ENCODE measurements around the gene SLC24A1. TPM values are rescaled to one million over a fixed set of nuclear protein-coding genes. Genes with fewer than 3 reads are reported as not detected.
A peak's percentile ranks its signal among the peaks of the same experiment; 100 is the strongest.
"Not testable (repeated sequence)": the region's sequence is repeated elsewhere in the genome, so short reads cannot be mapped to it uniquely, and the experiment has no call there.

Gene SLC24A1
- total RNA-seq, 1 donor from 2014 or later, result 10.3 TPM

DNA sequence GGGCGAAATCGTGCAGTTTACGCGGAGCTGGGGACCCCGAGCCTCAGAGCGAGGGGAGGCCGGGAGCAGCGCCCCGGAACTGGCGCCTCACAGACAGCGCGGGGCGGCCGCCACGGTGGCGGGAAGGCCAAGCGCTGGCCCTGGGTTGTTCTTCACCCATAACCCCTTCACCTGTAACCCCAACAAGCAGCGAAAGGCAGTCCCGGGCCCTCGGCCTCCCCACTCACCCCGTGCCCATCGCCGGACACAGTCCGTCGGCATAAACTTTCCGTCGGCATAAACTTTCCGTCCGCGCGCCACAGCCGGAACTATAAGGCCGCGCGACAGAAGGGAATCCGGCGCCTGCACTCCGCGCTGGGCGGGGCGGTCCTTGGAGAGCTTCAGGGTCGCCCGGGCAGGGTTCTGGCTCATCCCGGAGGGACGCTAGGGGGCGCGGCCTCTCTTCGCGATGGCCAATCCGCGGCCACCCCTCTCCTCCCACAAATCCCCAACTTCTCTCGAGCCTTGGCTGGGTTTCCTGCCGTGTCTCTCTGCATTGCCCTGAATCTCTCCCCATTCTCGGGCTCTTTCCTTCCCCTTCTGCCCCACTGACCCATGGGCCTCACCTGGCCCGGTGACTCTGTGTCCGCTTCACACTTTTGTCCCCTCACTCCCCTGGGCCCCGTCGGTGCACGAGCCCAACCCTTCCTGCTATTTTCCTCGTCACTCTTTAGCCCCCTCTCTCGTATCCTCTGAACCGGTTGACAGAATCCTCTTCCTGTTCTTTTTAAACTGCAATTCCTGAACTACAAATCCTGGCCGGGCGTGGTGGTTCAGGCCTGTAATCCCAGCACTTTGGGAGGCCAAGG lies 10.6 kb upstream of the SLC24A1 start, which contains the start of gene INTS14:
Gene INTS14, minus strand, starts transcription at position 261 of the 848 bp plus-strand sequence. CDS start 3,751 bp downstream, outside the sequence.
- no peaks in the 10 kb centered on the region for H3K9me3 Mint-ChIP-seq (ENCODE audit: low read depth)
- peak within 1 kb of the TSS; percentile 93 for H3K4me3 Mint-ChIP-seq (ENCODE audit: low read depth)
- DNase-seq (ENCODE audit: low spot score, unreplicated experiment), result peak; percentile 95
- no peaks in the 10 kb centered on the region for H3K27me3 Mint-ChIP-seq
- peak within 1 kb of the TSS; percentile 99 for H3K27ac Mint-ChIP-seq
- H3K4me1 Mint-ChIP-seq (ENCODE audit: low read depth), result peaks cover 36% of the 10 kb centered on the region
- TF ChIP-seq, protein P1, sequence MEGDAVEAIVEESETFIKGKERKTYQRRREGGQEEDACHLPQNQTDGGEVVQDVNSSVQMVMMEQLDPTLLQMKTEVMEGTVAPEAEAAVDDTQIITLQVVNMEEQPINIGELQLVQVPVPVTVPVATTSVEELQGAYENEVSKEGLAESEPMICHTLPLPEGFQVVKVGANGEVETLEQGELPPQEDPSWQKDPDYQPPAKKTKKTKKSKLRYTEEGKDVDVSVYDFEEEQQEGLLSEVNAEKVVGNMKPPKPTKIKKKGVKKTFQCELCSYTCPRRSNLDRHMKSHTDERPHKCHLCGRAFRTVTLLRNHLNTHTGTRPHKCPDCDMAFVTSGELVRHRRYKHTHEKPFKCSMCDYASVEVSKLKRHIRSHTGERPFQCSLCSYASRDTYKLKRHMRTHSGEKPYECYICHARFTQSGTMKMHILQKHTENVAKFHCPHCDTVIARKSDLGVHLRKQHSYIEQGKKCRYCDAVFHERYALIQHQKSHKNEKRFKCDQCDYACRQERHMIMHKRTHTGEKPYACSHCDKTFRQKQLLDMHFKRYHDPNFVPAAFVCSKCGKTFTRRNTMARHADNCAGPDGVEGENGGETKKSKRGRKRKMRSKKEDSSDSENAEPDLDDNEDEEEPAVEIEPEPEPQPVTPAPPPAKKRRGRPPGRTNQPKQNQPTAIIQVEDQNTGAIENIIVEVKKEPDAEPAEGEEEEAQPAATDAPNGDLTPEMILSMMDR (IDR thresholded peaks at IDR 0.05; ENCODE audit: unreplicated experiment), result peak; percentile 66
- H3K36me3 Mint-ChIP-seq (ENCODE audit: insufficient read depth), result no peaks in the 10 kb centered on the region

DNA sequence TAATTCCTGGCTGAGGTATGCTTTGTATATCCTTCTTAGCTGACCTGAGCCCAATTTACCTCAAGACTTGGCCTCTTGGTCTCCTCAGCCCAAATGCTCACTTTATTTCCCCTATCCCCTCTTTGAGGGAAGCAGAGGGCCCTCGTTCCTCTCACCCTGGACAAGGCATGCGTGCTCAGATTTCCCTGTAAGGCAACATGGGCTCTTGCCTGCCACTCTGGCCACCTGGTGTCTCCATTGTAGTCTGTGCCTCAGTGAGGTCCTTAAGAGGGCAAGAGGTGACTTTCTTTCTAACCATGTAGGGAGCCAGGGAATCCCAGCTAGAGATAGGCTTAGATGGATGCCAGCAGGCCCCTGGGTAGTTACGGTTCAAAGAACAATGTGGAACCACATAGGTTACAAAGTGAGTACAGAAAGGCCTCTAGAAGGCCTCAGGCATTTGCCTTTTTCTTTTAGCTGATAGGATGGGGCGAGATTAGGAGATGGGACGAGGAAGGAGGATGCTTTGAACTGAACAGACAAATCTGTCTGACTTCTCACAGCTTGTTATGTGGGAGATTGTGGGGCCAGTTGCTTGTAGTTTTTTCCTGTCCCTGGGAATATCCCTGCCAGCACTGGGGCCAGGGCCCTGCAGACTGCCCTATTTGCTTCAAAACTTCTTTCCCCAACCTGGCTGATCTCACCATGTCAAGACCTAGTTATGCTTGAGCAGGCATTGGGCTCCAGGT lies 9.7 kb upstream of the SLC24A1 start:
- peaks cover 36% of the 10 kb centered on the region for H3K4me1 Mint-ChIP-seq (ENCODE audit: low read depth)
- TF ChIP-seq, protein P1 (IDR thresholded peaks at IDR 0.05; ENCODE audit: unreplicated experiment), result no peak
- peak overlapping the region; percentile 93 for H3K4me3 Mint-ChIP-seq (ENCODE audit: low read depth)
- DNase-seq (ENCODE audit: low spot score, unreplicated experiment), result no peak
- H3K27ac Mint-ChIP-seq, result peak overlapping the region; percentile 99
- H3K27me3 Mint-ChIP-seq, result no peaks in the 10 kb centered on the region
- peaks cover 1% of the 10 kb centered on the region for H3K36me3 Mint-ChIP-seq (ENCODE audit: insufficient read depth)
- no peaks in the 10 kb centered on the region for H3K9me3 Mint-ChIP-seq (ENCODE audit: low read depth)

DNA sequence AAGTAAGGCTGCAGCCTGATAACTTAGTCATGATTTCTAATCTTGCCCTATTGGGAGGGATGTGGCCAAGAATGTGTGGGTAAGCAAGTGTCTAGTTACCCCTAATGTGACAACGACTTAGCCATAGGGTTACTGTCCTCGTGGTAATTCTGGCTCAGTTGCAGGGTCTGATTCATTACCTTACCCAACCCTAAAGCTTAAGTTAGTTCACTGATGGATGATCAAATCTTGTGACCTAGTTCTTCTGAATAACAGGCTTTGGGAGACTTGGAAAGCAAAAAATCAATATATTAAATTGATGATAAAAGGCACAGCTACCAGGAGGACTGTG lies 9.2 kb upstream of the SLC24A1 start:
- no peak for DNase-seq (ENCODE audit: low spot score, unreplicated experiment)
- peaks cover 36% of the 10 kb centered on the region for H3K4me1 Mint-ChIP-seq (ENCODE audit: low read depth)
- peak overlapping the region; percentile 99 for H3K27ac Mint-ChIP-seq
- TF ChIP-seq, protein P1 (IDR thresholded peaks at IDR 0.05; ENCODE audit: unreplicated experiment), result no peak
- peaks cover 3% of the 10 kb centered on the region for H3K36me3 Mint-ChIP-seq (ENCODE audit: insufficient read depth)
- peak overlapping the region; percentile 93 for H3K4me3 Mint-ChIP-seq (ENCODE audit: low read depth)
- no peaks in the 10 kb centered on the region for H3K9me3 Mint-ChIP-seq (ENCODE audit: low read depth)
- H3K27me3 Mint-ChIP-seq, result no peaks in the 10 kb centered on the region

DNA sequence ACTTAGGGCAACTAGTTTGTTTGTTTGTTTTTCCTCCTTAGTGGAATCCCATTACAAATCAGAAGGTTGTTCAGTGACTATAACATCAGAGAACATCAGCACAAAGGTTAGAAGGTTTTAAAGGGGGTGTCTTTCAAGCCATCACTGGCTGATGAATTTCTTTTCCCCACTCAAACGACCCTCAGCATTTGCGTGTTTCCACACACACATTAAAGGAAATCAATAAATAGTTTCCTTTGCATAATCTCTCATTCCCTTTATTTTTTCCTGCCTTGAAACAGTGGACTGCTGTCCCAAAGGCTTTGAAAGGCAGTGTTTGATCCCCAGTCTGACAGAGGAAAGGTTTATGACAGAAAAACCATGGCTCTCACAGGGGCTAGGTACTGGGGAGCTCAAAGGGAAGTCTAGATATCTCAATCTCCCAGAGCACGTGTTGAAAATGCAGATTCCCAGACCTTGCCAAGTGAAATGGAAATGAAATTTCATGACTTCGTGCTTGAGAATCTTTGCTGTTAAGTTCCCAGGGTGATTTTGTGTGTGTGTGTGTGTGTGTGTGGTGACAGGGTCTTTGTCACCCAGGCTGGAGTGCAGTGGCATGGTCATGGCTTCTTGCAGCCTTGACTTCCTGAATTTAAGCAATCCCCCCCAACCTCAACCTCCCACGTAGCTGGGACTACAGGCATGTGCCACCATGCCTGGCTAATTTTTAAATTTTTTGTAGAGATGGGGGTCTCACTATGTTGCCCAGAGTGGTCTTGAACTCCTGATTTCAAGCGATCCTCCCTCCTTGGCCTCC lies 8.6 kb upstream of the SLC24A1 start:
- TF ChIP-seq, protein P1 (IDR thresholded peaks at IDR 0.05; ENCODE audit: unreplicated experiment), result no peak
- Mint-ChIP-seq H3K36me3 (ENCODE audit: insufficient read depth) (peaks cover 3% of the 10 kb centered on the region), H3K4me1 (ENCODE audit: low read depth) (peaks cover 36% of the 10 kb centered on the region), H3K27me3 (no peaks in the 10 kb centered on the region), H3K27ac (peak overlapping the region; percentile 99), H3K4me3 (ENCODE audit: low read depth) (peak overlapping the region; percentile 12), H3K9me3 (ENCODE audit: low read depth) (no peaks in the 10 kb centered on the region)
- no peak for DNase-seq (ENCODE audit: low spot score, unreplicated experiment)

DNA sequence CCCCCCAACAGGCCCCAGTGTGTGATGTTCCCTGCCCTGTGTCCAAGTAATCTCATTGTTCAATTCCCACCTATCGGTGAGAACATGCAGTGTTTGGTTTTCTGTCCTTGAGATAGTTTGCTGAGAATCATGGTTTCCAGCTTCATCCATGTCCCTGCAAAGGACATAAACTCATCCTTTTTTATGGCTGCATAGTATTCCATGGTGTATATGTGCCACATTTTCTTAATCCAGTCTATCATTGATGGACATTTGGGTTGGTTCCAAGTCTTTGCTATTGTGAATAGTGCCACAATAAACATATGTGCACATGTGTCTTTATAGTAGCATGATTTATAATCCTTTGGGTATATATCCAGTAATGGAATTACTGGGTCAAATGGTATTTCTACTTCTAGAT lies 5.9 kb upstream of the SLC24A1 start:
- not testable (repeated sequence) for H3K27ac Mint-ChIP-seq; H3K9me3 Mint-ChIP-seq (ENCODE audit: low read depth); DNase-seq (ENCODE audit: low spot score, unreplicated experiment); H3K36me3 Mint-ChIP-seq (ENCODE audit: insufficient read depth); H3K27me3 Mint-ChIP-seq; H3K4me3 Mint-ChIP-seq (ENCODE audit: low read depth)
- H3K4me1 Mint-ChIP-seq (ENCODE audit: low read depth), result peaks cover 30% of the 10 kb centered on the region
